ENCODE measurements around the gene PLAAT4.

GRCh38 chr11:63564056-63564774 lies 27.6 kb downstream of the PLAAT4 start:
- TF ChIP-seq CTCF (IDR thresholded peaks at IDR 0.05 in 2 of 3, conservative IDR thresholded peaks at IDR 0.05 in 1 of 3; ENCODE audit: borderline replicate concordance in 1 of 3, insufficient read depth in 1 of 3, low read depth in 2 of 3, low read length in 2 of 3) (no peak), SRF (IDR thresholded peaks at IDR 0.05; ENCODE audit: low read depth) (no peak)
